ENCODE measurements around the gene BCR. TPM values are rescaled to one million over a fixed set of nuclear protein-coding genes. Genes with fewer than 3 reads are reported as not detected.

BCR gene
- total RNA-seq, 1 donor from 2014 or later, result 18.1 TPM

GRCh38 chr22:23175817-23176644 is 4.3 kb upstream of the BCR start:
- no peak for DNase-seq (ENCODE audit: low read depth)

- DNase-seq (ENCODE audit: low read depth), result no peak
Measured at GRCh38 chr22:23176645-23177027, 3.7 kb upstream of the BCR start.

GRCh38 chr22:23177197-23177596 is 3.1 kb upstream of the BCR start:
- no peak for DNase-seq (ENCODE audit: low read depth)

- peak; percentile 65 for DNase-seq (ENCODE audit: low read depth)
Measured at GRCh38 chr22:23178512-23179254, 1.6 kb upstream of the BCR start.

- DNase-seq (ENCODE audit: low read depth), result no peak
Measured at GRCh38 chr22:23179381-23180299, 669 bp upstream of the BCR start.

- DNase-seq (ENCODE audit: low read depth), result no peak
Measured at GRCh38 chr22:23180893-23181720, 798 bp downstream of the BCR start.

- no peak for DNase-seq (ENCODE audit: low read depth)
Measured at GRCh38 chr22:23181721-23182308, 1.5 kb downstream of the BCR start.

GRCh38 chr22:23182309-23183060 is 2.2 kb downstream of the BCR start:
- peak; percentile 76 for DNase-seq (ENCODE audit: low read depth)

- peak; percentile 99 for DNase-seq (ENCODE audit: low read depth)
Measured at GRCh38 chr22:23183061-23183698, 2.9 kb downstream of the BCR start.

GRCh38 chr22:23184100-23184763 is 3.9 kb downstream of the BCR start:
- no peak for DNase-seq (ENCODE audit: low read depth)

GRCh38 chr22:23184764-23185113 is 4.4 kb downstream of the BCR start:
- DNase-seq (ENCODE audit: low read depth), result peak; percentile 47

- DNase-seq (ENCODE audit: low read depth), result no peak
Measured at GRCh38 chr22:23187211-23187610, 6.9 kb downstream of the BCR start.

GRCh38 chr22:23187871-23188700 is 7.8 kb downstream of the BCR start:
- no peak for DNase-seq (ENCODE audit: low read depth)

GRCh38 chr22:23190526-23190925 is 10.2 kb downstream of the BCR start:
- DNase-seq (ENCODE audit: low read depth), result no peak

- DNase-seq (ENCODE audit: low read depth), result no peak
Measured at GRCh38 chr22:23192133-23192532, 11.8 kb downstream of the BCR start.

- no peak for DNase-seq (ENCODE audit: low read depth)
Measured at GRCh38 chr22:23192558-23192957, 12.2 kb downstream of the BCR start.

- no peak for DNase-seq (ENCODE audit: low read depth)
Measured at GRCh38 chr22:23193196-23193827, 13.0 kb downstream of the BCR start.

Data from myocyte (in vitro differentiated cells).